Measurements from ENCODE around the gene THAP4. TPM values are rescaled to one million over a fixed set of nuclear protein-coding genes. Genes with fewer than 3 reads are reported as not detected.

THAP4 gene
- total RNA-seq, 1 donor from 2014 or later, result 46.1 TPM

DNA sequence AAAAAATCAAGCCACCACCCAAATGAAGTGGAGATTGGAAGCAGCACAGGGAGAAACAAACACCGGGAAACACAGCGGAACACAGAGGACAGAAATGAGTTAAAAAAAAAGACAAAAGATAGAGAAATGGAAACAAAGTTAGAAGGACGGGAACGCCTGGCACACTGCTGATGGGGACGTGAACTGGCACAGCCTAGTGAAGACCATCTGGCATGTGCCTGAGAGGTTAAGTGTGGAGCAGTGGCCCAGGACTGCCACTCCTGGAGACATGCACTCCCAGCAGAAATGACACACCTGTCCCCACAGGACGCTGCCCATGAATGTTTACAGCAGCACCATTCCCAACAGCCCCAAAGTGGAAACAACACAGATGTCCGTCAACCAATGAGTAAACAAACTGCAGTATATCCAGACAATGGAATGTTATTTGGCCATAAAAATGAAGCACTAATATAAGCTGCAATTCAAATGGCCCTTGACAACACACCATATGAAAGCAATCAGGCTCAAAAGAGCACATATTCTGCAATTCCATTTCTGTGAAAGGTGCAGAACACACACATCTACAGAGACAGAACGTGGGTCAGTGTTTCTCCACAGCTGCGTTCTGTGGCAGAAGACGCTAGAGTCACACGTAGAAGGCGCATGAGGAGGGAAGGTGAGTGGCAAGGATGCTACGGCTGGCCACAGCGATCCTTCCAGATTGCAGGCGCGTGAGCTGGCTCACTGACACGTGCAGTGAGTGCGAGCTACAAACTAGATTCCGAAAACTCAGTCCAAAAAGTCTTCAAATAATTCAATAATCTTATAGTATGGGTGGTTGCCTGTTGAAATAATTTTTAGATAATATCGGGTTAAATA, 24.6 kb downstream of the THAP4 start:
- H3K4me1 ChIP-seq, result peaks cover 15% of the 10 kb centered on the region
- DNase-seq, result no peak

DNA sequence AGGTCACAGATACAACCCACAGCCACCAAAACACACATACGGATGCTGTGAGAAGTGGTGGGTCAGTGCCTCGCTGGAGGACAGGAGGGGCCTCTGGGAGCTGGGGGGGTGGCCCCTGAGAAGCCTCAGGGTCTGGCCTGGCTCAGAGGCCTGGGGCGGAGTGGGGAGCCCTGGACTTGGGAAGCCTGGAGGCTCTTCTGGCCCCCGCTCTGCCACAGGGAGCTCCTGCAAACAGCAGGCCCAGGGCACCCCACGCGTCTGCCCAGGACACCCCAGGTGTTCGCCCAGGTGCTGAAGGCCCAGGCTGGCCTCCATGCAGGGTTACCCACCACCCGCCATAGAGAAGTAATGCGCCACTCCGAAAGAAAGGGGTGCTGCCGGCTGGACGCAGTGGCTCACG, 25.9 kb downstream of the THAP4 start:
- no peaks in the 10 kb centered on the region for H3K27me3 ChIP-seq
- peaks cover 15% of the 10 kb centered on the region for H3K4me1 ChIP-seq
- ATAC-seq (no peak), DNase-seq (no peak)
- no peaks in the 10 kb centered on the region for H3K9me3 ChIP-seq
- intact Hi-C loops (cut with DNase I), result no loop called here
- peaks cover 4% of the 10 kb centered on the region for H3K36me3 ChIP-seq
- peak overlapping the region; percentile 80 for H3K27ac ChIP-seq
- TF ChIP-seq, protein P1, sequence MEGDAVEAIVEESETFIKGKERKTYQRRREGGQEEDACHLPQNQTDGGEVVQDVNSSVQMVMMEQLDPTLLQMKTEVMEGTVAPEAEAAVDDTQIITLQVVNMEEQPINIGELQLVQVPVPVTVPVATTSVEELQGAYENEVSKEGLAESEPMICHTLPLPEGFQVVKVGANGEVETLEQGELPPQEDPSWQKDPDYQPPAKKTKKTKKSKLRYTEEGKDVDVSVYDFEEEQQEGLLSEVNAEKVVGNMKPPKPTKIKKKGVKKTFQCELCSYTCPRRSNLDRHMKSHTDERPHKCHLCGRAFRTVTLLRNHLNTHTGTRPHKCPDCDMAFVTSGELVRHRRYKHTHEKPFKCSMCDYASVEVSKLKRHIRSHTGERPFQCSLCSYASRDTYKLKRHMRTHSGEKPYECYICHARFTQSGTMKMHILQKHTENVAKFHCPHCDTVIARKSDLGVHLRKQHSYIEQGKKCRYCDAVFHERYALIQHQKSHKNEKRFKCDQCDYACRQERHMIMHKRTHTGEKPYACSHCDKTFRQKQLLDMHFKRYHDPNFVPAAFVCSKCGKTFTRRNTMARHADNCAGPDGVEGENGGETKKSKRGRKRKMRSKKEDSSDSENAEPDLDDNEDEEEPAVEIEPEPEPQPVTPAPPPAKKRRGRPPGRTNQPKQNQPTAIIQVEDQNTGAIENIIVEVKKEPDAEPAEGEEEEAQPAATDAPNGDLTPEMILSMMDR (IDR thresholded peaks at IDR 0.05), result no peak
- H3K4me3 ChIP-seq, result no peak overlapping the region

More for the DNA sequence above, 24.6 kb downstream of the THAP4 start:
- H3K4me3 ChIP-seq, result no peak overlapping the region
- no peak overlapping the region for H3K27ac ChIP-seq
- H3K36me3 ChIP-seq, result no peaks in the 10 kb centered on the region
- intact Hi-C loops (cut with DNase I), result no loop called here
- H3K27me3 ChIP-seq, result no peaks in the 10 kb centered on the region
- TF ChIP-seq, protein P1 (IDR thresholded peaks at IDR 0.05), result no peak
- no peak for ATAC-seq
- no peaks in the 10 kb centered on the region for H3K9me3 ChIP-seq

DNA sequence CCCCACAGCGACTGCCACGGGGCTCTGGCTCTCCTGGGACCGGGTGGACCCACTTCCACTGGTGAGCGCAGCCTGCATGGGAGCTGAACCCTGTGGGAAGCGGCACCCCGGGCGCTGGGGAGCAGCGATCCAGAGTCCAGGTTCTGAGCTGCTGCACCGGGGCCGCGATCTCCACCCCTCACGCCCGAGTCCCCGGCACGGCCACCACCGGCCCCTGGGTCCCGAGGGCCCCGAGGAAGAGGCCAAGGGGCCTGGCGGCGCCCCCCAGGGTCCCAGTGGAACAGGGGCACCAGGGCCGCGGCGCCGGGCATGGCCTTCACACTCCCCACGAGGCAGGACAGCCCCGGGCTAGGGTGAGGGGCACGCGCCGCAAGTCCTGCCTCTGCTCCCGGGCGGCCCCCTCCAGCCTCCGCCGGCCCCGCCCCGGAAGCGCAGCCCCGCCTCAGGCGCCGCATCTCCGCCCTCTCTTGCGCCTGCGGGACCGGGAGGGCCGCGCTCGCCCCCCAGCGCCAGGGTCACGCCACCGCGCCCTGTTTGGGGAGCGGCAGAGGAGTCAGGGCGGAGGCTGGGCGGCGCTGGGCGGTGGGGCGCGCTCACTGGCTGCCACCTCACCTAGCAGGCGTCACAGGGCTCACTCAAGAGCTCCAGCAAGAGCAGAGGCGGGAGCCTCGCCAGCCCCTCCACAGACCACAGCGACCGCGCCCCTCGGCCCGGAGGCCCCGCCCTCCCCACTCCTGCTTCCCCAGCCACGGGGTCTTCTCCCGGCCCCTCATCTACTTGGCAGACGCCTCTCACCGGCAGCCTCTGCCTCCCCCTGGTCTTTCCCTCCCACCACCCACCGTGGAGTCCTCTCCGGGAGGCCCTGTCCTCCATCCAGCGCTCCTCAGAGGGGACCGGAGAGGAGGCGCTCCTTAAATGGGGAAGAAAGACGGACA, 26.8 kb downstream of the THAP4 start:
- H3K27ac ChIP-seq, result peak overlapping the region; percentile 80
- H3K9me3 ChIP-seq, result no peaks in the 10 kb centered on the region
- H3K27me3 ChIP-seq, result no peaks in the 10 kb centered on the region
- TF ChIP-seq, protein P1 (IDR thresholded peaks at IDR 0.05), result peak; percentile 61
- H3K4me3 ChIP-seq, result peak overlapping the region; percentile 63
- DNase-seq (peak; percentile 96), ATAC-seq (peak; percentile 99)
- H3K36me3 ChIP-seq, result peaks cover 13% of the 10 kb centered on the region
- peaks cover 15% of the 10 kb centered on the region for H3K4me1 ChIP-seq
- intact Hi-C loops (cut with DNase I), result no loop called here

DNA sequence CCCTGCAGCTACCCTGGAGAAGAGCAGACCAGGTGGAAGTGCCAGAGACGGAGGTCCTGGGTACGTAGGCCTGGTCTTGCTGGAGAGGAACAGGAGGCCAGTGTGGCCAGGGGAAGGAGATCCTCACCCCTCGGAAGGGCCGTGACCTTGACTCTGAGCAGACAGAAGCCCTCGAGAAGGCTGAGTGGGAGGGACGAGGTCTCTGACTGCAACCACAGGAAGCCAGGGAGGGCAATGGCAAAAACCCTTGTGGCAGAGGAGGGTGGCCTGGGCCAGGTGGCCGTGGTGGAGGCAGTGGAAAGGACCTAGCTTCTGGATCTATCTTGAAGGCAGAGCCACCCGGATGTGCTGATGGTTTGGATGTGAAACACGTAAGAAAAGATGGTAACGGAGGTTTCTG, 28.1 kb downstream of the THAP4 start:
- intact Hi-C loops (cut with DNase I), result no loop called here
- ATAC-seq (no peak), DNase-seq (no peak)
- no peak overlapping the region for H3K27ac ChIP-seq
- H3K9me3 ChIP-seq, result no peaks in the 10 kb centered on the region
- H3K4me1 ChIP-seq, result peaks cover 15% of the 10 kb centered on the region
- H3K36me3 ChIP-seq, result peaks cover 16% of the 10 kb centered on the region
- TF ChIP-seq, protein P1 (IDR thresholded peaks at IDR 0.05), result no peak
- no peak overlapping the region for H3K4me3 ChIP-seq
- H3K27me3 ChIP-seq, result no peaks in the 10 kb centered on the region

DNA sequence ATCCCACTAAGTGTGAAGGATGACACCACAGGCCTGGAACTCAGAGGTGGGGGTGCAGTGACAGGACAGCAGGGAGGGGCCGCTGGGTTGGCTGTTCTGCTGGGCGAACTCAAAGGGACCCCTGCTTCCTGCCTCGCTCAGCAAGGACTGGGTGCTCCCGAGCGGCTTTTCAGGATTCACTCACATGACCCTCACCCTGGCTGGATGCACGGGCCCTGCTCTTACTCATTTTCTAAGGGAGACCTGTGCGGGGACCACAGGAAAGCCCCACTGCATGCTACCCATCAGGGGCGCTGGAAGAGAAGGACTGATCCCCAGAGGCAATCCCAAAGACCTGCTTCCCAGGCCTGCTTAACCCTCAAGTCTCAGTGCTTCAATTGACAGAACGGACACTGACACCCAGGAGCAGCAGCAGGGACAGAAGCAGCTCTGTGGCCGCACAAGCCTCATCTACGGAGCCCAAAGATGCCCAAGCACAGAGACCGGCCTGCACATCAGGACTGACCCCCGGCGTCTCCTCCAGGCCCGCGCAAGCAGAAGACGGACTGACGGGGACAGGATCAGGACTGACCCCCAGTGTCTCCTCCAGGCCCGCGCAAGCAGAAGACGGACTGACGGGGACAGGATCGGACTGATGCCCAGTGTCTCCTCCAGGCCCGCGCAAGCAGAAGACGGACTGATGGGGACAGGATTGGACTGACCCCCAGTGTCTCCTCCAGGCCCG, 29.6 kb downstream of the THAP4 start:
- ATAC-seq (no peak), DNase-seq (no peak)
- TF ChIP-seq, protein P1 (IDR thresholded peaks at IDR 0.05), result no peak
- H3K9me3 ChIP-seq, result no peaks in the 10 kb centered on the region
- peaks cover 22% of the 10 kb centered on the region for H3K36me3 ChIP-seq
- intact Hi-C loops (cut with DNase I), result no loop called here
- no peak overlapping the region for H3K4me3 ChIP-seq
- H3K27me3 ChIP-seq, result no peaks in the 10 kb centered on the region
- no peak overlapping the region for H3K27ac ChIP-seq
- H3K4me1 ChIP-seq, result peaks cover 15% of the 10 kb centered on the region
